ENCODE data around the gene LRRC38. TPM values are rescaled to one million over a fixed set of nuclear protein-coding genes. Genes with fewer than 3 reads are reported as not detected.
A peak's percentile ranks its signal among the peaks of the same experiment; 100 is the strongest.
"Not testable (repeated sequence)": the region's sequence is repeated elsewhere in the genome, so short reads cannot be mapped to it uniquely, and the experiment has no call there.

LRRC38 gene, protein sequence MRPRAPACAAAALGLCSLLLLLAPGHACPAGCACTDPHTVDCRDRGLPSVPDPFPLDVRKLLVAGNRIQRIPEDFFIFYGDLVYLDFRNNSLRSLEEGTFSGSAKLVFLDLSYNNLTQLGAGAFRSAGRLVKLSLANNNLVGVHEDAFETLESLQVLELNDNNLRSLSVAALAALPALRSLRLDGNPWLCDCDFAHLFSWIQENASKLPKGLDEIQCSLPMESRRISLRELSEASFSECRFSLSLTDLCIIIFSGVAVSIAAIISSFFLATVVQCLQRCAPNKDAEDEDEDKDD
- not detected for total RNA-seq

DNA sequence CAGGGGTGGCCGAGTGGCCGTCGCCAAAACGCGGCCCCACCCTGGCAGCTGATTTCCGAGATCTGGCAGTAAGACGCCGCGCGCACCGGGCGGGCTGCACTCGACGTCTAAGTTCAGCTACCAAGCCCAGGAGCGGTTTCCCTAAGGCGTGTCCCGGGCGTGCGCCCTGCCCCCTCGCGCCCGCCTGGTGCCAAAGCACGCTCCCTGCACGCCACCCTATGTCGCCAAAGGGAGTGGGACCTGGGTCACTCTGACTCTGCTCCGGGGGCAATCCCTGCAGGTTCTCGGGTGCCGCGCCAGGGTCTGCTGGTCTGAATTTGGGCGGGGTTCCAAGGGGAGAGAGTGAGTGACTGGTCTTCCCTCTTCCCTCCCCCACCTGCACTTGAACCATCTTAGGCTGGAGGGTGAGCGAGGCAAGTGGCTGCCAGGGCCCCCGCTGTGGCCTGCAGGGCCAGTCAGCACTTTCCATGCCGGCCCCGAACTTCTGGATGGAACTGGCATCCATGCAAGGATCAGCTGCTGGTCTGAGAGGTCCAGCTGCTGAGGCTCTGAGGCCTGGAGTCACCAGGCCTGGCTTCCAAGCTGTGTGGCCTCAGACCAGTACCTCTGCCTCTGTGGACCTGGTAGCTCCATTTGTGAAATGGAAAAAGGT lies at the start of gene LRRC38:
LRRC38 (minus strand) TSS at position 109 of the 652 bp plus-strand sequence. CDS start 410 bp downstream, outside the sequence.
- Mint-ChIP-seq H3K9me3 (no peaks in the 10 kb centered on the region), H3K4me1 (ENCODE audit: low read depth) (no peaks in the 10 kb centered on the region), H3K27me3 (ENCODE audit: low read depth) (peaks cover 49% of the 10 kb centered on the region), H3K36me3 (ENCODE audit: insufficient read depth) (no peaks in the 10 kb centered on the region), H3K4me3 (no peak within 1 kb of the TSS)
- ATAC-seq = peak in 1 of 2 donors; percentile 28
- no peak for DNase-seq

DNA sequence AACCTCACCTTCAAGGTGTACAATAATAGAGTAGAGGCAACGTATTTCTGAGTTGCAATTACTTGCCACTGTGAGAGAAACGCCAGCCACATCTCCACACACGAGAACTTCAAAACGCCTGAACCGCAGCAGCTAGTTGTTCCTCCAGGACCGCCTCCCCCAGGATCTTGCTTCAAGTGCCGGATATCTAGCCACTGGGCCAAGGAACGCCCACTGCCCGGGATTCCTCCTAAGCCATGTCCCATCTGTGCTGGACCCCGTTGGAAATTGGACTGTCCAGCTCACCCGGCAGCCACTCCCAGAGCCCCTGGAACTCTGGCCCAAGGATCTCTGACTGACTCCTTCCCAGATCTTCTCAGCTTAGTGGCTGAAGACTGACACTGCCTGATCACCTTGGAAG lies 49.2 kb upstream of the LRRC38 start:
- not testable (repeated sequence) for H3K27me3 Mint-ChIP-seq (ENCODE audit: low read depth); ATAC-seq; H3K4me3 Mint-ChIP-seq; H3K4me1 Mint-ChIP-seq (ENCODE audit: low read depth); H3K9me3 Mint-ChIP-seq; DNase-seq; H3K36me3 Mint-ChIP-seq (ENCODE audit: insufficient read depth)

- Mint-ChIP-seq H3K9me3 (no peaks in the 10 kb centered on the region), H3K36me3 (ENCODE audit: insufficient read depth) (no peaks in the 10 kb centered on the region), H3K27me3 (ENCODE audit: low read depth) (peaks cover 7% of the 10 kb centered on the region), H3K4me3 (no peak overlapping the region), H3K4me1 (ENCODE audit: low read depth) (no peaks in the 10 kb centered on the region)
- DNase-seq (no peak), ATAC-seq (no peak)
Observed at GRCh38 chr1:13560541-13560940, 46.7 kb upstream of the LRRC38 start.

GRCh38 chr1:13556224-13556764 lies 42.5 kb upstream of the LRRC38 start:
- H3K4me1 Mint-ChIP-seq (ENCODE audit: low read depth) = no peaks in the 10 kb centered on the region
- no peak for ATAC-seq
- peaks cover 6% of the 10 kb centered on the region for H3K27me3 Mint-ChIP-seq (ENCODE audit: low read depth)
- H3K4me3 Mint-ChIP-seq = no peak overlapping the region
- no peaks in the 10 kb centered on the region for H3K36me3 Mint-ChIP-seq (ENCODE audit: insufficient read depth)
- no peak for DNase-seq
- no peaks in the 10 kb centered on the region for H3K9me3 Mint-ChIP-seq

GRCh38 chr1:13554798-13555197 lies 41.0 kb upstream of the LRRC38 start:
- Mint-ChIP-seq H3K9me3 (no peaks in the 10 kb centered on the region), H3K4me3 (no peak overlapping the region), H3K36me3 (ENCODE audit: insufficient read depth) (no peaks in the 10 kb centered on the region), H3K4me1 (ENCODE audit: low read depth) (no peaks in the 10 kb centered on the region), H3K27me3 (ENCODE audit: low read depth) (peaks cover 5% of the 10 kb centered on the region)
- DNase-seq (no peak), ATAC-seq (no peak)

DNA sequence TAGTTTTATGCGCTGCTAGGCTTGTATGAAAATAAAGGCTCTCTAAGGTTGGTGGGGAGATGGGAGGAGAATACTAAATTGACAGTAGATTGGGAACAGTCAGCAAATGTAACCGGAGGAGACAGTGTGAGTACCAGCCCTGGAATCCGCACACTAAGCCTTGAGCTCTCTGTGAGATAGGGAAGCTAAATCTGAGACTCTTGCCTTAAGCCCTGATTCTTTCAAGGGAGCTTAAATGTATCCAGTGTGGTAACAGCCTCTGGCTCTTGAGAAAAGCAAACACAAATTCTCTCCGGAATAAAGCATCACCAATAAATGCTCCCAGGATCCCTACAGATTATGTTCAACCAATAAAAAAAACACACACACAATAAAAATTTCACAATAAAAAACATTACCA lies 36.9 kb upstream of the LRRC38 start:
- no peaks in the 10 kb centered on the region for H3K4me1 Mint-ChIP-seq (ENCODE audit: low read depth)
- H3K36me3 Mint-ChIP-seq (ENCODE audit: insufficient read depth) = no peaks in the 10 kb centered on the region
- no peak overlapping the region for H3K4me3 Mint-ChIP-seq
- peaks cover 15% of the 10 kb centered on the region for H3K27me3 Mint-ChIP-seq (ENCODE audit: low read depth)
- DNase-seq (no peak), ATAC-seq (no peak)
- H3K9me3 Mint-ChIP-seq = no peaks in the 10 kb centered on the region

- ATAC-seq = no peak
- Mint-ChIP-seq H3K36me3 (ENCODE audit: insufficient read depth) (no peaks in the 10 kb centered on the region), H3K4me3 (no peak overlapping the region), H3K4me1 (ENCODE audit: low read depth) (no peaks in the 10 kb centered on the region), H3K27me3 (ENCODE audit: low read depth) (peaks cover 15% of the 10 kb centered on the region), H3K9me3 (no peaks in the 10 kb centered on the region)
- no peak for DNase-seq
Observed at GRCh38 chr1:13549521-13549920, 35.7 kb upstream of the LRRC38 start.

GRCh38 chr1:13549021-13549420 lies 35.2 kb upstream of the LRRC38 start:
- no peak for DNase-seq
- Mint-ChIP-seq H3K4me3 (no peak overlapping the region), H3K4me1 (ENCODE audit: low read depth) (no peaks in the 10 kb centered on the region)

GRCh38 chr1:13548281-13548680 lies 34.5 kb upstream of the LRRC38 start:
- peaks cover 15% of the 10 kb centered on the region for H3K27me3 Mint-ChIP-seq (ENCODE audit: low read depth)
- no peak overlapping the region for H3K4me3 Mint-ChIP-seq
- H3K4me1 Mint-ChIP-seq (ENCODE audit: low read depth) = no peaks in the 10 kb centered on the region
- ATAC-seq (no peak), DNase-seq (no peak)
- H3K36me3 Mint-ChIP-seq (ENCODE audit: insufficient read depth) = no peaks in the 10 kb centered on the region
- H3K9me3 Mint-ChIP-seq = no peaks in the 10 kb centered on the region

More at GRCh38 chr1:13549021-13549420, 35.2 kb upstream of the LRRC38 start:
- Mint-ChIP-seq H3K36me3 (ENCODE audit: insufficient read depth) (no peaks in the 10 kb centered on the region), H3K27me3 (ENCODE audit: low read depth) (peaks cover 15% of the 10 kb centered on the region), H3K9me3 (no peaks in the 10 kb centered on the region)
- ATAC-seq = no peak

DNA sequence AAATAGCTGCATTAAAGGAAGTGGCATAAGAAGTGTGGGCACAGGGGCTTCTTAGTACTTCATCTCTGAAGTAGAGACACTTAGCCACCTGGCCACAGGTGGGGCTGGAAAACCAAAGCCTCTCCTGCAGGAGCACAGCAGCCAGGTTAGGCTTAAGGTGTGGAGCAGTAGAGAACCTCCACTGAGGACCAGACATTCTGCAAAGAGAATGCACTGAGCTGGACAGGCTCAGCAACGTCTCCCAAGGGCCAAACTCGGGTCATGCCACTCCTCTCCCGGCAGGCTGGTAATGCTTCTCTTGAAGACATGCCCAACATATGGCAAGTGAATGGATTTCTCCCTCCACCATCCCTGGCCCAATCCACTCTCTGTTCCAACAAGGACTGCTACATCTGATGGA lies 33.0 kb upstream of the LRRC38 start:
- no peak for DNase-seq
- Mint-ChIP-seq H3K4me1 (ENCODE audit: low read depth) (no peaks in the 10 kb centered on the region), H3K4me3 (no peak overlapping the region), H3K36me3 (ENCODE audit: insufficient read depth) (no peaks in the 10 kb centered on the region), H3K9me3 (no peaks in the 10 kb centered on the region), H3K27me3 (ENCODE audit: low read depth) (peaks cover 15% of the 10 kb centered on the region)
- ATAC-seq = no peak

- Mint-ChIP-seq H3K27me3 (ENCODE audit: low read depth) (peaks cover 15% of the 10 kb centered on the region), H3K9me3 (no peaks in the 10 kb centered on the region), H3K4me3 (no peak overlapping the region), H3K4me1 (ENCODE audit: low read depth) (no peaks in the 10 kb centered on the region), H3K36me3 (ENCODE audit: insufficient read depth) (no peaks in the 10 kb centered on the region)
- ATAC-seq (no peak), DNase-seq (no peak)
Observed at GRCh38 chr1:13544221-13544556, 30.4 kb upstream of the LRRC38 start.

DNA sequence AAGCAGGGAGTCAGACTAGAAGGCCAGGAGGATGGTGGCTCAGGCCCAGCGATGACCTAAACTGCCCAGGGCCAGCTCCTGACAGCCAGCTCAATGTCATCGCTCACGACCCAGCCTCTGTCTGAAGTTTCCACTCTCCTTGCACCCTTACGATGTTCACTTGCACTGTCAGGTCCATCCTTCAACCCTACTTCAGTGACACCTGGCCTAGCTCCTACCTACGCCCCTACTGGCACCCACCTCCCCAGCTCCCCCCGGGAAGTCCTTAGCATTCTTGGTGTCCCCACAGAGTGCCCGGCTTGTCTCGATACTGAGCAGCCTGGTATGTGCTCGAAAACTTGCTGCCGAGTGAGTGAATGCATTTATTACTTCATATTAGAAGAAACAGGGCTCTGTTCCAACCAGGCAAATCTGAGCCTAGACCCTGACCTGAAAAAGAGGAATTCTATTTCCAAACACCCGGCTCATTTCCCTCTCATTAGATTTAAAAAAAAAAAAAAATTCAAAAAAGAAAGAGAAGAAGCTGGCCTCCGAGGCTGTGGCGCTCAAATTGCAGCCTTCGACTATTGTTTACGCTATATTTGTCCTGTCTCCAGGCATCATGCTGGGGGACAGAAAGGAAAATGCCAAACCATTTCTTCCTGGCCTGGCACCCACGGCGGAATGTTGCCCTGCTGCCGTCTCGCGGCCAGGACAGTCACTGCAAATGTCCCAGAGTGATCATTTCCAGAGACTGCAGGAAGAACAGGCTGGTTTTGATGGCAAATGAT lies 29.8 kb upstream of the LRRC38 start:
- no peaks in the 10 kb centered on the region for H3K9me3 Mint-ChIP-seq
- no peak for ATAC-seq

GRCh38 chr1:13541435-13542215 lies 27.8 kb upstream of the LRRC38 start:
- no peak for ATAC-seq
- Mint-ChIP-seq H3K4me1 (ENCODE audit: low read depth) (no peaks in the 10 kb centered on the region), H3K27me3 (ENCODE audit: low read depth) (peaks cover 5% of the 10 kb centered on the region)

More for the DNA sequence above, 29.8 kb upstream of the LRRC38 start:
- H3K36me3 Mint-ChIP-seq (ENCODE audit: insufficient read depth) = no peaks in the 10 kb centered on the region
- no peaks in the 10 kb centered on the region for H3K4me1 Mint-ChIP-seq (ENCODE audit: low read depth)
- no peak for DNase-seq
- H3K4me3 Mint-ChIP-seq = no peak overlapping the region
- H3K27me3 Mint-ChIP-seq (ENCODE audit: low read depth) = peaks cover 12% of the 10 kb centered on the region

DNA sequence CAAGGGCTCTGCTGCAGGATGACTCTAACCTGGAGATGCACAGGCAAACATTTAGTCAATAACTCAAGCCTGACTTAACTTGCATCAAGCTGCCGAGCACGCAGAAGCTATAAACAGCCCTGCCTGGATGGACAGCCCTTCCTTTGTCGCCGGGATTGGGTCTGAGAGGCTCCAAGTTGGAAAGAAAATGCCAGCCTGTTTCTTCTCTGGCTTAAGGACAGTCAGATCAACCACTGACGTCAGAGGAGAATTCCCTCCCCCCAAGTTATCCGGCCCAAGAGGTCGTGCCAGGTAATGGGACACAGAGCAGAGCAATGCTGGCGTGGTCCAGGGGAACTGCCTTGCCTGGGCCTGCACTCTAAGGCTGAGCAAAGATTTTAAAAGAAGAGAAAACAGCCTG lies 27.1 kb upstream of the LRRC38 start:
- Mint-ChIP-seq H3K27me3 (ENCODE audit: low read depth) (peaks cover under 1% of the 10 kb centered on the region), H3K4me1 (ENCODE audit: low read depth) (no peaks in the 10 kb centered on the region), H3K9me3 (no peaks in the 10 kb centered on the region), H3K4me3 (no peak overlapping the region), H3K36me3 (ENCODE audit: insufficient read depth) (no peaks in the 10 kb centered on the region)
- no peak for DNase-seq
- ATAC-seq = no peak

More at GRCh38 chr1:13541435-13542215, 27.8 kb upstream of the LRRC38 start:
- Mint-ChIP-seq H3K9me3 (no peaks in the 10 kb centered on the region), H3K4me3 (no peak overlapping the region), H3K36me3 (ENCODE audit: insufficient read depth) (no peaks in the 10 kb centered on the region)
- no peak for DNase-seq
